ENCODE data around the gene TMEM178A. TPM values are rescaled to one million over a fixed set of nuclear protein-coding genes. Genes with fewer than 3 reads are reported as not detected.

TMEM178A gene
- total and polyA plus RNA-seq, 3 donors from 2014 or later, result 1.9 to 5.7 (median 3.4) TPM

DNA sequence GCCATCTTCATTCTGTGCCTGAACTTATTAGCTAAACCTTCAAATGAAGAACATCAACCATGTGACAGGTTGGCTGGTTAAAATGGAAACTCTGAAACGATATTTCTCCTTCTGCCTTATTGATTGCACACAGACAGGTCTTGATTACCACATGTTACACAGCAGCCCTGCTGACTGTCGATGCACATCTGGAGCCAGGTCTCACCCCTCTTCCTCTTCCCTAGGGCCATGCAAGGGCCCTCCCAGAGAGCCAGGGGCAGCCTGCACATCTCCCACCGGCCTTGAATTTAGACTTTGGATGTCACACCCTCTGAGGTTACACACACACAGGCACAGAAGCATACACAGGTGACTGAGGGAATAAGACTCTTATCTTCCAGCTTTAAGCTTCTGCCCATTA, 45.1 kb downstream of the TMEM178A start:
- 74 to 88% methylated on average over 3 of the region's 3 CpGs for WGBS, 2 donors
- no peak for TF ChIP-seq POLR2A (IDR thresholded peaks at IDR 0.05)
- TF ChIP-seq, protein P1, sequence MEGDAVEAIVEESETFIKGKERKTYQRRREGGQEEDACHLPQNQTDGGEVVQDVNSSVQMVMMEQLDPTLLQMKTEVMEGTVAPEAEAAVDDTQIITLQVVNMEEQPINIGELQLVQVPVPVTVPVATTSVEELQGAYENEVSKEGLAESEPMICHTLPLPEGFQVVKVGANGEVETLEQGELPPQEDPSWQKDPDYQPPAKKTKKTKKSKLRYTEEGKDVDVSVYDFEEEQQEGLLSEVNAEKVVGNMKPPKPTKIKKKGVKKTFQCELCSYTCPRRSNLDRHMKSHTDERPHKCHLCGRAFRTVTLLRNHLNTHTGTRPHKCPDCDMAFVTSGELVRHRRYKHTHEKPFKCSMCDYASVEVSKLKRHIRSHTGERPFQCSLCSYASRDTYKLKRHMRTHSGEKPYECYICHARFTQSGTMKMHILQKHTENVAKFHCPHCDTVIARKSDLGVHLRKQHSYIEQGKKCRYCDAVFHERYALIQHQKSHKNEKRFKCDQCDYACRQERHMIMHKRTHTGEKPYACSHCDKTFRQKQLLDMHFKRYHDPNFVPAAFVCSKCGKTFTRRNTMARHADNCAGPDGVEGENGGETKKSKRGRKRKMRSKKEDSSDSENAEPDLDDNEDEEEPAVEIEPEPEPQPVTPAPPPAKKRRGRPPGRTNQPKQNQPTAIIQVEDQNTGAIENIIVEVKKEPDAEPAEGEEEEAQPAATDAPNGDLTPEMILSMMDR (IDR thresholded peaks at IDR 0.05), result no peak
- DNase-seq, result no peak
- intact Hi-C loops (cut with DNase I; ENCODE audit: low total_unique reads), result no loop called here
- no peaks in the 10 kb centered on the region for H3K4me1 ChIP-seq
- no peak overlapping the region for H3K4me3 ChIP-seq
- H3K27me3 ChIP-seq, result no peaks in the 10 kb centered on the region
- H3K36me3 ChIP-seq (ENCODE audit: low read depth, missing control alignments), result no peaks in the 10 kb centered on the region
- H3K9me3 ChIP-seq, result no peaks in the 10 kb centered on the region
- no peak overlapping the region for H3K27ac ChIP-seq

DNA sequence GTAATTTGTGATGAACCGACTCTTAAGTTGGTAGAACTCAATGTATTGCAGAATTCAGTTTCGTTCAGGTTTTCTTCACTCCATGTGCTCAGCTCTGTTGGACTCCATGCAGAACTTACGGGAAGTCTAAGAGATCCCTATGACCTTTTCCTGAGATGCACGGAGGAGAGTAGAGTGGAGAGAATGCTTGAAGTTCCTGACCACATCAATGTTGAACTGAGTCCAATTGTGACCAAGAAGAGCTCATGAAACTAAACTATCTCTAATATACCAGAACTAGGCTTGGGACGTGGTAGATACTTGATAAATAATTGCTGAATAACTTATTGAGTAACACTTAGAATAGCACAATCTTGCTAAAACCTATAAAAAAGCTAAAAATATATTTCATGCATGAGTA, 47.2 kb downstream of the TMEM178A start:
- Histone ChIP-seq H3K4me3 (no peak overlapping the region), H3K9me3 (no peaks in the 10 kb centered on the region), H3K36me3 (ENCODE audit: low read depth, missing control alignments) (no peaks in the 10 kb centered on the region), H3K27me3 (no peaks in the 10 kb centered on the region), H3K4me1 (no peaks in the 10 kb centered on the region), H3K27ac (no peak overlapping the region)
- DNase-seq, result no peak
- TF ChIP-seq, protein P1 (IDR thresholded peaks at IDR 0.05), result no peak
- TF ChIP-seq POLR2A (IDR thresholded peaks at IDR 0.05), result no peak
- intact Hi-C loops (cut with DNase I; ENCODE audit: low total_unique reads), result no loop called here
- WGBS, 2 donors, result 91% methylated on average over 5 of the region's 5 CpGs

GRCh38 chr2:39715095-39715494, 49.4 kb downstream of the TMEM178A start:
- Histone ChIP-seq H3K9me3 (no peaks in the 10 kb centered on the region), H3K4me1 (no peaks in the 10 kb centered on the region), H3K36me3 (ENCODE audit: low read depth, missing control alignments) (no peaks in the 10 kb centered on the region), H3K27ac (no peak overlapping the region), H3K4me3 (no peak overlapping the region), H3K27me3 (no peaks in the 10 kb centered on the region)
- no peak for TF ChIP-seq POLR2A (IDR thresholded peaks at IDR 0.05)
- TF ChIP-seq, protein P1 (IDR thresholded peaks at IDR 0.05), result no peak
- no peak for DNase-seq
- intact Hi-C loops (cut with DNase I; ENCODE audit: low total_unique reads), result no loop called here

- H3K36me3 ChIP-seq (ENCODE audit: low read depth, missing control alignments), result no peaks in the 10 kb centered on the region
- no peak overlapping the region for H3K27ac ChIP-seq
- H3K27me3 ChIP-seq, result no peaks in the 10 kb centered on the region
- no peaks in the 10 kb centered on the region for H3K4me1 ChIP-seq
- WGBS, 2 donors, result 87 to 91% methylated on average over 3 of the region's 3 CpGs
- no peak for DNase-seq
- TF ChIP-seq, protein P1 (IDR thresholded peaks at IDR 0.05), result no peak
- TF ChIP-seq POLR2A (IDR thresholded peaks at IDR 0.05), result no peak
- H3K4me3 ChIP-seq, result no peak overlapping the region
- no peaks in the 10 kb centered on the region for H3K9me3 ChIP-seq
- intact Hi-C loops (cut with DNase I; ENCODE audit: low total_unique reads), result no loop called here
These were observed 50.1 kb downstream of the TMEM178A start for GRCh38 chr2:39715822-39716221.

DNA sequence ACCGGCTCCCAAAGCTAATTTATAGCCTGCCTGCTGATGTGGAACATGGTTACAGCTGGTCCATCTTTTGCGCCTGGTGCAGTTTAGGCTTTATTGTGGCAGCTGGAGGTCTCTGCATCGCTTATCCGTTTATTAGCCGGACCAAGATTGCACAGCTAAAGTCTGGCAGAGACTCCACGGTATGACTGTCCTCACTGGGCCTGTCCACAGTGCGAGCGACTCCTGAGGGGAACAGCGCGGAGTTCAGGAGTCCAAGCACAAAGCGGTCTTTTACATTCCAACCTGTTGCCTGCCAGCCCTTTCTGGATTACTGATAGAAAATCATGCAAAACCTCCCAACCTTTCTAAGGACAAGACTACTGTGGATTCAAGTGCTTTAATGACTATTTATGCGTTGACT, 51.4 kb downstream of the TMEM178A start:
- Histone ChIP-seq H3K9me3 (no peaks in the 10 kb centered on the region), H3K4me1 (no peaks in the 10 kb centered on the region), H3K36me3 (ENCODE audit: low read depth, missing control alignments) (no peaks in the 10 kb centered on the region), H3K27me3 (no peaks in the 10 kb centered on the region), H3K4me3 (no peak overlapping the region), H3K27ac (no peak overlapping the region)
- no peak for DNase-seq
- intact Hi-C loops (cut with DNase I; ENCODE audit: low total_unique reads), result no loop called here
- 86 to 90% methylated on average over 12 of the region's 12 CpGs for WGBS, 2 donors
- TF ChIP-seq, protein P1 (IDR thresholded peaks at IDR 0.05), result no peak
- no peak for TF ChIP-seq POLR2A (IDR thresholded peaks at IDR 0.05)
